GM21367 (cell line): Measurements from ENCODE around the gene KCNJ4.
"Not testable (repeated sequence)": the region's sequence is repeated elsewhere in the genome, so short reads cannot be mapped to it uniquely, and the experiment has no call there.

ENCODE experiments used
- ATAC-seq: cut with Tn5 transposase; IDR thresholded peaks from one replicate; pipeline ENCODE4 v1.9.1; 2021; ENCODE audit not compliant: unreplicated experiment

Gene KCNJ4

GRCh38 chr22:38414009-38414395 is 41.0 kb downstream of the KCNJ4 start:
- ATAC-seq, result no peak

GRCh38 chr22:38413085-38414008 is 41.7 kb downstream of the KCNJ4 start:
- ATAC-seq, result no peak

GRCh38 chr22:38412435-38413084 is 42.4 kb downstream of the KCNJ4 start:
- no peak for ATAC-seq

GRCh38 chr22:38411016-38411415 is 44.0 kb downstream of the KCNJ4 start:
- ATAC-seq, result no peak

GRCh38 chr22:38409916-38410315 is 45.1 kb downstream of the KCNJ4 start:
- ATAC-seq, result not testable (repeated sequence)

- no peak for ATAC-seq
Observed at GRCh38 chr22:38406617-38407016, 48.4 kb downstream of the KCNJ4 start.

GRCh38 chr22:38404419-38404818 is 50.6 kb downstream of the KCNJ4 start:
- no peak for ATAC-seq

- no peak for ATAC-seq
Observed at GRCh38 chr22:38403812-38404211, 51.2 kb downstream of the KCNJ4 start.

- ATAC-seq, result no peak
Observed at GRCh38 chr22:38402204-38402603, 52.8 kb downstream of the KCNJ4 start.

- no peak for ATAC-seq
Observed at GRCh38 chr22:38401336-38402084, 53.5 kb downstream of the KCNJ4 start.

- ATAC-seq, result not testable (repeated sequence)
Observed at GRCh38 chr22:38400256-38400655, 54.7 kb downstream of the KCNJ4 start.

GRCh38 chr22:38398609-38399461 is 56.2 kb downstream of the KCNJ4 start:
- no peak for ATAC-seq

- not testable (repeated sequence) for ATAC-seq
Observed at GRCh38 chr22:38398181-38398608, 56.8 kb downstream of the KCNJ4 start.

GRCh38 chr22:38397189-38398085 is 57.6 kb downstream of the KCNJ4 start:
- ATAC-seq, result no peak

GRCh38 chr22:38396440-38397069 is 58.4 kb downstream of the KCNJ4 start:
- not testable (repeated sequence) for ATAC-seq

GRCh38 chr22:38395944-38396343 is 59.1 kb downstream of the KCNJ4 start:
- ATAC-seq, result not testable (repeated sequence)

- ATAC-seq, result not testable (repeated sequence)
Observed at GRCh38 chr22:38394929-38395624, 59.9 kb downstream of the KCNJ4 start.

GRCh38 chr22:38389428-38389818 is 65.6 kb downstream of the KCNJ4 start:
- not testable (repeated sequence) for ATAC-seq
